GM23338 (cell line): ENCODE results near the gene FMN2. TPM values are rescaled to one million over a fixed set of nuclear protein-coding genes. Genes with fewer than 3 reads are reported as not detected.

Source experiments
- ATAC-seq: fragments of 200-7000 bp; cut with Tn5 transposase; 3 replicates; pipeline ENCODE4 v1.9.1; 2020
- DNase-seq: peaks from one replicate; pipeline ENCODE4 v3.0.0-alpha.2; 2015; ENCODE audit warnings: low spot score
- H2AFZ ChIP-seq: fragments of 200-600 bp; sonication (generic); 2 replicates; pipeline ENCODE4 v1.8.0; 2016; ENCODE audit warnings: antibody characterized with exemption, mild to moderate bottlenecking, moderate library complexity
- H3F3A ChIP-seq: fragments of 200-600 bp; sonication (generic); replicated peaks from 2 replicates; pipeline ENCODE4 v1.8.0; 2017; ENCODE audit warnings: antibody characterized with exemption, mixed run types, low read depth
- H3K27ac ChIP-seq: fragments of 200-600 bp; sonication (generic); 2 replicates; pipeline ENCODE4 v1.6.1; 2016; ENCODE audit warnings: low read depth
- H3K27me3 ChIP-seq: fragments of 200-600 bp; sonication (generic); 2 replicates; pipeline ENCODE4 v1.8.0; 2016; ENCODE audit warnings: mild to moderate bottlenecking, mixed run types, moderate library complexity; ENCODE audit not compliant: insufficient read depth
- H3K36me3 ChIP-seq: fragments of 200-600 bp; sonication (generic); 2 replicates; pipeline ENCODE4 v1.8.0; 2016; ENCODE audit warnings: mild to moderate bottlenecking; ENCODE audit not compliant: insufficient read depth
- H3K4me1 ChIP-seq: fragments of 200-600 bp; sonication (generic); 2 replicates; pipeline ENCODE4 v1.8.0; 2016; ENCODE audit warnings: mild to moderate bottlenecking, moderate library complexity; ENCODE audit not compliant: insufficient read depth
- H3K4me2 ChIP-seq: fragments of 200-600 bp; sonication (generic); 2 replicates; pipeline ENCODE4 v1.7.1; 2017; ENCODE audit warnings: mixed run types
- H3K4me3 ChIP-seq: fragments of 200-600 bp; sonication (generic); 2 replicates; pipeline ENCODE4 v1.6.1; 2016; ENCODE audit warnings: mixed run types
- H3K79me2 ChIP-seq: fragments of 200-600 bp; sonication (generic); replicated peaks from 2 replicates; pipeline ENCODE4 v1.8.0; 2017; ENCODE audit warnings: mild to moderate bottlenecking; ENCODE audit not compliant: insufficient read depth
- H3K9me2 ChIP-seq: fragments of 200-600 bp; sonication (generic); 2 replicates; pipeline ENCODE4 v1.8.0; 2017; ENCODE audit not compliant: insufficient read depth
- H4K20me1 ChIP-seq: fragments of 200-600 bp; sonication (generic); replicated peaks from 2 replicates; pipeline ENCODE4 v1.8.0; 2017; ENCODE audit warnings: mild to moderate bottlenecking; ENCODE audit not compliant: insufficient read depth
- H3K27ac Mint-ChIP-seq: 2 replicates; pipeline ENCODE4 v1.8.0; 2020; ENCODE audit warnings: inconsistent platforms, mild to moderate bottlenecking, moderate library complexity, mixed read lengths
- H3K27me3 Mint-ChIP-seq: 3 replicates; pipeline ENCODE4 v1.8.0; 2022; ENCODE audit warnings: low read depth, mild to moderate bottlenecking, moderate library complexity, mixed read lengths, inconsistent platforms; ENCODE audit not compliant: insufficient read depth, poor library complexity
- H3K36me3 Mint-ChIP-seq: 3 replicates; pipeline ENCODE4 v1.8.0; 2021; ENCODE audit warnings: low read depth, mild to moderate bottlenecking, inconsistent platforms, moderate library complexity, mixed read lengths
- H3K4me1 Mint-ChIP-seq: 3 replicates; pipeline ENCODE4 v1.8.0; 2020; ENCODE audit warnings: mild to moderate bottlenecking, inconsistent platforms, mixed read lengths
- H3K4me3 Mint-ChIP-seq: 3 replicates; pipeline ENCODE4 v1.8.0; 2021; ENCODE audit warnings: moderate library complexity, mild to moderate bottlenecking, inconsistent platforms, mixed read lengths
- H3K9me3 Mint-ChIP-seq: 3 replicates; pipeline ENCODE4 v1.8.0; 2020; ENCODE audit warnings: moderate library complexity, mild to moderate bottlenecking, inconsistent platforms, mixed read lengths
- CREB1 ChIP-seq: fragments of 250-450 bp; sonication (Bioruptor Pico); IDR thresholded peaks from 2 replicates; pipeline ENCODE4 v1.5.0; 2020; ENCODE audit warnings: low read depth, mild to moderate bottlenecking, moderate library complexity
- EZH2 ChIP-seq: fragments of 200-600 bp; sonication (generic); IDR thresholded peaks from one replicate; pipeline ENCODE4 v1.8.0; 2017; ENCODE audit warnings: antibody characterized with exemption, mild to moderate bottlenecking, low read depth; ENCODE audit not compliant: unreplicated experiment
- EZH2phosphoT487 ChIP-seq: fragments of 200-600 bp; sonication (generic); IDR thresholded peaks from one replicate; pipeline ENCODE4 v1.8.1; 2018; ENCODE audit warnings: antibody characterized with exemption; ENCODE audit not compliant: unreplicated experiment
- JUNB ChIP-seq: IDR thresholded peaks from one replicate; pipeline ENCODE4 v1.6.1; 2016; ENCODE audit warnings: antibody characterized with exemption; ENCODE audit not compliant: unreplicated experiment
- NANOG ChIP-seq: IDR thresholded peaks from 2 replicates; pipeline ENCODE4 v1.6.1; 2016; ENCODE audit warnings: antibody characterized with exemption, borderline replicate concordance
- POLR2AphosphoS5 ChIP-seq: IDR thresholded peaks from 2 replicates; pipeline ENCODE4 v1.6.1; 2016; ENCODE audit warnings: antibody characterized with exemption, low read depth
- STAT1 ChIP-seq: IDR thresholded peaks from one replicate; pipeline ENCODE4 v1.6.1; 2016; ENCODE audit warnings: antibody characterized with exemption; ENCODE audit not compliant: unreplicated experiment
- ZNF114 ChIP-seq: fragments of 250-450 bp; sonication (Bioruptor Pico); IDR thresholded peaks from 2 replicates; pipeline ENCODE4 v1.5.0; 2020; ENCODE audit warnings: mild to moderate bottlenecking, moderate library complexity
- ZNF331 ChIP-seq: fragments of 250-450 bp; sonication (Bioruptor Pico); IDR thresholded peaks from 2 replicates; pipeline ENCODE4 v1.5.0; 2020; ENCODE audit warnings: low read depth, mild to moderate bottlenecking, moderate library complexity
- polyA plus RNA-seq: library from polyadenylated mRNA; unstranded; fragments of >200 nt; fragmentation: Nextera tagmentation; extraction: Ambion mirVana; gene quantifications from 2 replicates; pipeline ENCODE4 v1.2.1, GENCODE V29; 2016
- total RNA-seq: library from RNA; depleted of rRNA; stranded (reverse); fragments of >200 nt; shearing (Covaris generic); gene quantifications from 2 replicates; pipeline ENCODE4 v1.2.3, GENCODE V29; 2014
- TF ChIP-seq, protein P1 (sequence below): IDR thresholded peaks from one replicate; pipeline ENCODE4 v1.6.1; 2018; ENCODE audit warnings: antibody characterized with exemption; ENCODE audit not compliant: unreplicated experiment
- TF ChIP-seq, protein P2 (sequence below): IDR thresholded peaks from 2 replicates; pipeline ENCODE4 v1.6.1; 2016; ENCODE audit warnings: antibody characterized with exemption
- TF ChIP-seq, protein P3 (sequence below), 2 experiments: fragments of 200-600 bp in 1 of 2; sonication (generic) in 1 of 2; conservative IDR thresholded peaks; 2 replicates each; pipeline versions ENCODE4 v1.5.1 to v1.6.1; 2016 to 2017; ENCODE audit warnings: antibody characterized with exemption in 2 of 2, low read depth in 2 of 2, mild to moderate bottlenecking in 2 of 2, moderate library complexity in 1 of 2

Gene FMN2
- total and polyA plus RNA-seq, 2 experiments from 2014 or later: 1.5 to 2.5 TPM

DNA sequence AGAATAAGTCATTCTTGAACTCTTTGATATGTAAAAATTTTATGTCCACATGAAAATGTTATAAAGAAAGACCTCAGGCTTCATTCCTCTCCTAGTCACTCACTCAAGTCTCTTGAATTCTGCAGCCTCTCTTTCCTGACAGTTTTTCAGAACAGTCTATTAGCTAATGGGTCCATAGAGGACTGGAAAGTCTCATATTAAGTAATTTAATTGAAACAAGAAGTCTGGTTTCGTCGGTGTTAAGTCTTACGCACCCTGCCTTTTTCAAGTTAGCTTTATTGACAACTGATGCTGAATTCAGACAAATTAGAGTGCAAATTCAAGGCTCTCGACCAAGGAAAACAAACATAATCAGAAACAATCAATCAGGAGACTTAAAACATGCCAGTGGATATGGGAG, 414.5 kb downstream of the FMN2 start:
- H2AFZ ChIP-seq: no peak overlapping the region
- no peak overlapping the region for H3K4me3 ChIP-seq
- TF ChIP-seq POLR2AphosphoS5: no peak
- no peak for ATAC-seq
- no peaks in the 10 kb centered on the region for H3K9me2 ChIP-seq
- H3K4me3 Mint-ChIP-seq: no peak overlapping the region
- H3K27ac ChIP-seq: no peak overlapping the region
- no peaks in the 10 kb centered on the region for H3F3A ChIP-seq
- H3K36me3 ChIP-seq: no peaks in the 10 kb centered on the region
- H3K27me3 Mint-ChIP-seq: peaks cover 7% of the 10 kb centered on the region
- no peaks in the 10 kb centered on the region for H3K4me1 ChIP-seq
- no peaks in the 10 kb centered on the region for H4K20me1 ChIP-seq
- no peaks in the 10 kb centered on the region for H3K36me3 Mint-ChIP-seq
- no peak overlapping the region for H3K4me2 ChIP-seq
- H3K27ac Mint-ChIP-seq: no peak overlapping the region
- 0 out of 3 replicates have a peak, but pooled peaks cover 2% of the 10 kb centered on the region for H3K9me3 Mint-ChIP-seq
- no peak for DNase-seq
- H3K79me2 ChIP-seq: no peaks in the 10 kb centered on the region
- no peaks in the 10 kb centered on the region for H3K4me1 Mint-ChIP-seq
- H3K27me3 ChIP-seq: no peaks in the 10 kb centered on the region

DNA sequence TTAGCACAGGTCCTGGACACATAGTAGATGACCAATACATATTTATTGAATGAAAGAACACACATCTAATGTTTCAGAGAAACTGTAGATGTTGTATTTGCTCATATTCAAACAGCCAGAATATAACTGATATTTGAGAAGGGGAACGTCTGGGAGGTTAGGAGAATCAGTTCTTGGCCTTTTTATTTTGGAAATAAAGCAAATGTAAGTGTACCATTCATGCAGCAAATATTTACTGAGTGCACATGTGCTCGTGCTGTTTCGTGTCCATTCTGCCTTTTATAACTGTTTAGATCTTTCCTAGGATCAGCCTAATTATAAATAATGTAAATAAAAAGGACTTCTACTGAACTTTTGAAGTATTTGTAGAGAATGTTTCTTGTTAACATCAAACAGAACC, 416.5 kb downstream of the FMN2 start:
- Mint-ChIP-seq H3K9me3 (0 out of 3 replicates have a peak, but pooled peaks cover 2% of the 10 kb centered on the region), H3K27ac (no peak overlapping the region), H3K4me1 (no peaks in the 10 kb centered on the region), H3K4me3 (no peak overlapping the region), H3K36me3 (no peaks in the 10 kb centered on the region), H3K27me3 (peaks cover 7% of the 10 kb centered on the region)
- Histone ChIP-seq H4K20me1 (no peaks in the 10 kb centered on the region), H2AFZ (no peak overlapping the region), H3K36me3 (no peaks in the 10 kb centered on the region), H3K27me3 (no peaks in the 10 kb centered on the region), H3K4me3 (no peak overlapping the region), H3K27ac (no peak overlapping the region), H3K4me2 (no peak overlapping the region), H3K79me2 (no peaks in the 10 kb centered on the region), H3K4me1 (no peaks in the 10 kb centered on the region), H3F3A (no peaks in the 10 kb centered on the region), H3K9me2 (no peaks in the 10 kb centered on the region)
- no peak for ATAC-seq
- no peak for DNase-seq
- TF ChIP-seq POLR2AphosphoS5 (no peak), ZNF331 (no peak), EZH2 (no peak), STAT1 (no peak), EZH2phosphoT487 (no peak), CREB1 (no peak), ZNF114 (CRISPR knock-in tag) (no peak), JUNB (no peak), NANOG (no peak)
- TF ChIP-seq, protein P1, sequence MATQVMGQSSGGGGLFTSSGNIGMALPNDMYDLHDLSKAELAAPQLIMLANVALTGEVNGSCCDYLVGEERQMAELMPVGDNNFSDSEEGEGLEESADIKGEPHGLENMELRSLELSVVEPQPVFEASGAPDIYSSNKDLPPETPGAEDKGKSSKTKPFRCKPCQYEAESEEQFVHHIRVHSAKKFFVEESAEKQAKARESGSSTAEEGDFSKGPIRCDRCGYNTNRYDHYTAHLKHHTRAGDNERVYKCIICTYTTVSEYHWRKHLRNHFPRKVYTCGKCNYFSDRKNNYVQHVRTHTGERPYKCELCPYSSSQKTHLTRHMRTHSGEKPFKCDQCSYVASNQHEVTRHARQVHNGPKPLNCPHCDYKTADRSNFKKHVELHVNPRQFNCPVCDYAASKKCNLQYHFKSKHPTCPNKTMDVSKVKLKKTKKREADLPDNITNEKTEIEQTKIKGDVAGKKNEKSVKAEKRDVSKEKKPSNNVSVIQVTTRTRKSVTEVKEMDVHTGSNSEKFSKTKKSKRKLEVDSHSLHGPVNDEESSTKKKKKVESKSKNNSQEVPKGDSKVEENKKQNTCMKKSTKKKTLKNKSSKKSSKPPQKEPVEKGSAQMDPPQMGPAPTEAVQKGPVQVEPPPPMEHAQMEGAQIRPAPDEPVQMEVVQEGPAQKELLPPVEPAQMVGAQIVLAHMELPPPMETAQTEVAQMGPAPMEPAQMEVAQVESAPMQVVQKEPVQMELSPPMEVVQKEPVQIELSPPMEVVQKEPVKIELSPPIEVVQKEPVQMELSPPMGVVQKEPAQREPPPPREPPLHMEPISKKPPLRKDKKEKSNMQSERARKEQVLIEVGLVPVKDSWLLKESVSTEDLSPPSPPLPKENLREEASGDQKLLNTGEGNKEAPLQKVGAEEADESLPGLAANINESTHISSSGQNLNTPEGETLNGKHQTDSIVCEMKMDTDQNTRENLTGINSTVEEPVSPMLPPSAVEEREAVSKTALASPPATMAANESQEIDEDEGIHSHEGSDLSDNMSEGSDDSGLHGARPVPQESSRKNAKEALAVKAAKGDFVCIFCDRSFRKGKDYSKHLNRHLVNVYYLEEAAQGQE: no peak
- TF ChIP-seq, protein P2, sequence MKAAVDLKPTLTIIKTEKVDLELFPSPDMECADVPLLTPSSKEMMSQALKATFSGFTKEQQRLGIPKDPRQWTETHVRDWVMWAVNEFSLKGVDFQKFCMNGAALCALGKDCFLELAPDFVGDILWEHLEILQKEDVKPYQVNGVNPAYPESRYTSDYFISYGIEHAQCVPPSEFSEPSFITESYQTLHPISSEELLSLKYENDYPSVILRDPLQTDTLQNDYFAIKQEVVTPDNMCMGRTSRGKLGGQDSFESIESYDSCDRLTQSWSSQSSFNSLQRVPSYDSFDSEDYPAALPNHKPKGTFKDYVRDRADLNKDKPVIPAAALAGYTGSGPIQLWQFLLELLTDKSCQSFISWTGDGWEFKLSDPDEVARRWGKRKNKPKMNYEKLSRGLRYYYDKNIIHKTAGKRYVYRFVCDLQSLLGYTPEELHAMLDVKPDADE: no peak
- TF ChIP-seq, protein P3, sequence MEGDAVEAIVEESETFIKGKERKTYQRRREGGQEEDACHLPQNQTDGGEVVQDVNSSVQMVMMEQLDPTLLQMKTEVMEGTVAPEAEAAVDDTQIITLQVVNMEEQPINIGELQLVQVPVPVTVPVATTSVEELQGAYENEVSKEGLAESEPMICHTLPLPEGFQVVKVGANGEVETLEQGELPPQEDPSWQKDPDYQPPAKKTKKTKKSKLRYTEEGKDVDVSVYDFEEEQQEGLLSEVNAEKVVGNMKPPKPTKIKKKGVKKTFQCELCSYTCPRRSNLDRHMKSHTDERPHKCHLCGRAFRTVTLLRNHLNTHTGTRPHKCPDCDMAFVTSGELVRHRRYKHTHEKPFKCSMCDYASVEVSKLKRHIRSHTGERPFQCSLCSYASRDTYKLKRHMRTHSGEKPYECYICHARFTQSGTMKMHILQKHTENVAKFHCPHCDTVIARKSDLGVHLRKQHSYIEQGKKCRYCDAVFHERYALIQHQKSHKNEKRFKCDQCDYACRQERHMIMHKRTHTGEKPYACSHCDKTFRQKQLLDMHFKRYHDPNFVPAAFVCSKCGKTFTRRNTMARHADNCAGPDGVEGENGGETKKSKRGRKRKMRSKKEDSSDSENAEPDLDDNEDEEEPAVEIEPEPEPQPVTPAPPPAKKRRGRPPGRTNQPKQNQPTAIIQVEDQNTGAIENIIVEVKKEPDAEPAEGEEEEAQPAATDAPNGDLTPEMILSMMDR (conservative IDR thresholded peaks at IDR 0.05; ENCODE audit: low read depth in 2 of 2): no peak
